T-helper 1 cell (primary cell): Measurements from ENCODE around the gene NXT1.
"Not testable (repeated sequence)": the region's sequence is repeated elsewhere in the genome, so short reads cannot be mapped to it uniquely, and the experiment has no call there.

ENCODE experiments used
- DNase-seq, 5 donors: peaks; one replicate each; pipeline ENCODE4 v3.0.0-alpha.2; 2012 to 2020

NXT1 gene

GRCh38 chr20:23331450-23332350 lies 18.9 kb upstream of the NXT1 start:
- no peak for DNase-seq

- no peak for DNase-seq
Observed at GRCh38 chr20:23332467-23332866, 18.1 kb upstream of the NXT1 start.

GRCh38 chr20:23334111-23334510 lies 16.5 kb upstream of the NXT1 start:
- no peak for DNase-seq

GRCh38 chr20:23335521-23335920 lies 15.1 kb upstream of the NXT1 start:
- DNase-seq = no peak

GRCh38 chr20:23336476-23336875 lies 14.1 kb upstream of the NXT1 start:
- DNase-seq = no peak

- DNase-seq = no peak
Observed at GRCh38 chr20:23337312-23337711, 13.3 kb upstream of the NXT1 start.

GRCh38 chr20:23339986-23340385 lies 10.6 kb upstream of the NXT1 start:
- no peak for DNase-seq

- DNase-seq = no peak
Observed at GRCh38 chr20:23340524-23340923, 10.1 kb upstream of the NXT1 start.

- no peak for DNase-seq
Observed at GRCh38 chr20:23341073-23341472, 9.5 kb upstream of the NXT1 start.

GRCh38 chr20:23343590-23343989 lies 7.0 kb upstream of the NXT1 start:
- no peak for DNase-seq

- no peak for DNase-seq
Observed at GRCh38 chr20:23344336-23344735, 6.3 kb upstream of the NXT1 start.

GRCh38 chr20:23346002-23346401 lies 4.6 kb upstream of the NXT1 start:
- DNase-seq = no peak

- DNase-seq = no peak
Observed at GRCh38 chr20:23347791-23348190, 2.8 kb upstream of the NXT1 start.

- DNase-seq = not testable (repeated sequence)
Observed at GRCh38 chr20:23348510-23348909, 2.1 kb upstream of the NXT1 start.

- DNase-seq = peak in 4 of 5 donors; percentile 62 to 75 (median 68)
Observed at GRCh38 chr20:23349338-23350195, 1.0 kb upstream of the NXT1 start.

GRCh38 chr20:23350904-23351838 lies 580 bp downstream of the NXT1 start:
- peak; percentile 23 to 68 (median 49) for DNase-seq

GRCh38 chr20:23356203-23356602 lies 5.6 kb downstream of the NXT1 start:
- DNase-seq = no peak

GRCh38 chr20:23357767-23358562 lies 7.4 kb downstream of the NXT1 start:
- DNase-seq = peak; percentile 99 to 100 (median 100)

GRCh38 chr20:23358563-23358906 lies 7.9 kb downstream of the NXT1 start:
- DNase-seq = no peak

- DNase-seq = no peak
Observed at GRCh38 chr20:23358923-23359593, 8.5 kb downstream of the NXT1 start.

GRCh38 chr20:23360531-23360930 lies 9.9 kb downstream of the NXT1 start:
- DNase-seq = no peak
